HL-60/S4 (cell line): ENCODE measurements around the gene SLC22A3.
"Not testable (repeated sequence)": the region's sequence is repeated elsewhere in the genome, so short reads cannot be mapped to it uniquely, and the experiment has no call there.

ENCODE experiments used
- in situ Hi-C: fragments of 300-500 bp; cut with MboI; formaldehyde crosslinking; loops from 2 replicates; pipeline ENCODE4 v1.14.3; 2022; ENCODE audit warnings: low sequenced_read_pairs

SLC22A3 gene

GRCh38 chr6:160477072-160477471, 128.9 kb downstream of the SLC22A3 start:
- in situ Hi-C loops = not testable (repeated sequence)

DNA sequence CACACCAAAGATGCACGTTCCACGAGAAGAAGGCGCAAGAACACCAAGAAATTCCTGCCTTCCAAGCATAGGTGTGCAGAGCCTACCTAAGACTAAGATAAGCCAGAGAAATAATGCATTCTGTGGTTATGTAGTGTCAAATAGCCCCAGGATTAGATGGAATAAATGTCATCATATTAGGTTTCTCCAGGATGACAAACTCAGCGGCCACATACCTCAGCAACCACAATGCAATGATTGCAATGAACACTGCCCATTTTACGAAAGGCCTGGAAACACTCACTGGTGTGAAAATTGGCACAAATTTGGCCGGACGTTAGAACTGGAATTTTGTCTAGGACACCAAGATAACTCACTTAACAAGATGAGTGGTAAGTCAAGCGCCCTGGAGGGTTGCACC, 129.7 kb downstream of the SLC22A3 start:
- in situ Hi-C loops = no loop called here

- in situ Hi-C loops = no loop called here
These were observed 138.9 kb downstream of the SLC22A3 start for GRCh38 chr6:160487116-160487515.

GRCh38 chr6:160489091-160489490, 140.9 kb downstream of the SLC22A3 start:
- in situ Hi-C loops = no loop called here

DNA sequence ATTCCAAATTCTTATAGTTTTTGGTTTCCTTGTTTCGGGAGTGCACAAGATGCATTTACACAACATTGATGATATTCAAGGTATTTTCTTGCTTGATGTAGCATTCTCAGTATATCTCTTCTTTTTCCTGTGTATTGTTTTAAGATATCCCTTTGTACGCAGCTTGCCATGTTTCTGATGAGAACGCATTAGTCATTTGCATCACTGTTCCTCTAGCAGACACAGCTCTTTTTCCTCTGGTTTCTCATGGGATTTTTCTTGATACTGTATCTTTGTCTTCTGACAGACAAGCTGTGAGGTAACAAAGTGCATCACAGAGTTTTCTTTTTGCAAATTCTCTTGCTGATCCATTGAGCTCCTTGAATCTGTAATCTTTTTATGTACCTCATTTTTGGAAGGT, 146.4 kb downstream of the SLC22A3 start:
- in situ Hi-C loops = no loop called here

DNA sequence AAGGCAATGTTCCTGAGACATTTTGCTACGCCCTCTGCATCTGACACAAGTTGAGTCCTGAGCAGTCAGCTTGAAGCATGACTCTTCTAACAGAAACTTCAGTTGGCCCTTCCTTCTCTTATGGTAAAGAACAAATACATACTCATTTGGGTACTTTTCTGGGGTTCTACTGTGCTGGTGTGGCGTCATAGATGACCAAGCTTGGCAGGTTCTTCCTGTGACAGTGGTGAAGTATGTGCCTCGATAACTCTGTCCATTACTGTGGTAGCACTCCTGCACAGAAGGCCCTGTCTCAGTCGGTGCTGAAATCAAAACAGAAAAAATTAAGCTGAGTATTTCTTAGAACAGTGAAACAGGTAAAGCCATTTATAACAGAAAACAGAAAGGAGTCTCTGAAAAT, 152.5 kb downstream of the SLC22A3 start:
- in situ Hi-C loops = no loop called here
